ENCODE results near the gene APOA4. TPM values are rescaled to one million over a fixed set of nuclear protein-coding genes. Genes with fewer than 3 reads are reported as not detected.

Gene APOA4
- polyA plus RNA-seq, 3 donors, result not detected

- intact Hi-C loops (cut with micrococcal nuclease), result loop anchor here in 1 of 2 donors (5.0 kb wide), 1 partner anchor 458 kb away; the partner anchor contains the start of genes PCSK7 and RNF214
- WGBS (ENCODE audit: insufficient coverage), result 91% methylated on average over 4 of the region's 5 CpGs
- Histone ChIP-seq H3K4me3 (replicated peaks in 1 of 3; ENCODE audit: low read depth in 2 of 3, low read length in 3 of 3) (no peak overlapping the region), H3K9ac (ENCODE audit: insufficient read depth, low read length, poor library complexity, severe bottlenecking) (no peak overlapping the region), H3K27ac (ENCODE audit: low read depth in 1 of 2, low read length in 2 of 2) (no peak overlapping the region), H3K4me2 (replicated peaks; ENCODE audit: extremely low read depth, low read length, poor library complexity, severe bottlenecking) (no peak overlapping the region), H3K4me1 (ENCODE audit: control insufficient read depth in 1 of 2, insufficient read depth in 2 of 2, low read length in 2 of 2) (peaks cover 32 to 45% of the 10 kb centered on the region in 2 donors), H3K27me3 (ENCODE audit: control insufficient read depth in 2 of 2, insufficient read depth in 2 of 2, low read length in 2 of 2) (no peaks in the 10 kb centered on the region), H4K20me1 (ENCODE audit: insufficient read depth, low read length) (peaks cover 5% of the 10 kb centered on the region), H3K36me3 (replicated peaks in 1 of 2; ENCODE audit: control insufficient read depth in 1 of 2, insufficient read depth in 2 of 2, low read length in 2 of 2) (peaks cover 26 to 41% of the 10 kb centered on the region in 2 donors), H3K79me2 (ENCODE audit: insufficient read depth, low read length) (peaks cover 27% of the 10 kb centered on the region), H3K9me3 (replicated peaks in 1 of 2; ENCODE audit: control insufficient read depth in 1 of 2, insufficient read depth in 1 of 2, low read length in 2 of 2) (no peaks in the 10 kb centered on the region), H2AFZ (ENCODE audit: insufficient read depth, low read depth, low read length, poor library complexity, severe bottlenecking) (no peak overlapping the region)
- Mint-ChIP-seq H3K4me3 (no peak overlapping the region), H3K9me3 (no peaks in the 10 kb centered on the region), H3K27ac (peak overlapping the region in 3 of 7 donors; percentile 0 to 7 (median 7)), H3K4me1 (peaks cover 39% of the 10 kb centered on the region), H3K27me3 (ENCODE audit: low read depth in 3 of 3) (peaks cover 0 to 3% (median 0%) of the 10 kb centered on the region in 3 donors), H3K36me3 (peaks cover 35 to 41% of the 10 kb centered on the region in 2 donors)
- TF ChIP-seq CTCF (IDR thresholded peaks at IDR 0.05), result no peak
- DNase-seq, result no peak
These were observed 48.4 kb downstream of the APOA4 start for GRCh38 chr11:116774661-116775060.

- under 1% methylated on average over 13 of the region's 25 CpGs for WGBS (ENCODE audit: insufficient coverage)
- H3K9me3 Mint-ChIP-seq, result no peaks in the 10 kb centered on the region
- peaks cover 30 to 41% of the 10 kb centered on the region in 2 donors for H3K36me3 Mint-ChIP-seq
- H3K9ac ChIP-seq (ENCODE audit: insufficient read depth, low read length, poor library complexity, severe bottlenecking), result peak overlapping the region; percentile 81
- peaks cover 41% of the 10 kb centered on the region for H3K4me1 Mint-ChIP-seq
- peak overlapping the region; percentile 86 to 98 (median 93) for H3K4me3 ChIP-seq (replicated peaks in 1 of 3; ENCODE audit: low read depth in 2 of 3, low read length in 3 of 3)
- H3K4me2 ChIP-seq (replicated peaks; ENCODE audit: extremely low read depth, low read length, poor library complexity, severe bottlenecking), result peak overlapping the region; percentile 99
- H3K27ac ChIP-seq (ENCODE audit: low read depth in 1 of 2, low read length in 2 of 2), result peak overlapping the region; percentile 59 to 91
- no peaks in the 10 kb centered on the region for H3K27me3 ChIP-seq (ENCODE audit: control insufficient read depth in 2 of 2, insufficient read depth in 2 of 2, low read length in 2 of 2)
- H3K9me3 ChIP-seq (replicated peaks in 1 of 2; ENCODE audit: control insufficient read depth in 1 of 2, insufficient read depth in 1 of 2, low read length in 2 of 2), result no peaks in the 10 kb centered on the region
- peaks cover 37% of the 10 kb centered on the region for H3K79me2 ChIP-seq (ENCODE audit: insufficient read depth, low read length)
- peak overlapping the region; percentile 87 to 98 (median 94) for H3K27ac Mint-ChIP-seq
- H3K4me1 ChIP-seq (ENCODE audit: control insufficient read depth in 1 of 2, insufficient read depth in 2 of 2, low read length in 2 of 2), result peaks cover 36 to 49% of the 10 kb centered on the region in 2 donors
- no peak for TF ChIP-seq CTCF (IDR thresholded peaks at IDR 0.05)
- peak; percentile 46 to 65 (median 65) for DNase-seq
- peaks cover 14 to 40% of the 10 kb centered on the region in 2 donors for H3K36me3 ChIP-seq (replicated peaks in 1 of 2; ENCODE audit: control insufficient read depth in 1 of 2, insufficient read depth in 2 of 2, low read length in 2 of 2)
- peaks cover 12% of the 10 kb centered on the region for H4K20me1 ChIP-seq (ENCODE audit: insufficient read depth, low read length)
- intact Hi-C loops (cut with micrococcal nuclease), result loop anchor here in 1 of 2 donors (5.0 kb wide), 1 partner anchor 459 kb away; the partner anchor contains the start of genes PCSK7 and RNF214
- H3K27me3 Mint-ChIP-seq (ENCODE audit: low read depth in 3 of 3), result peaks cover 0 to 5% (median 0%) of the 10 kb centered on the region in 3 donors
- H3K4me3 Mint-ChIP-seq, result peak overlapping the region; percentile 92 to 97
- H2AFZ ChIP-seq (ENCODE audit: insufficient read depth, low read depth, low read length, poor library complexity, severe bottlenecking), result peak overlapping the region; percentile 98
These were observed 49.7 kb downstream of the APOA4 start for GRCh38 chr11:116773203-116774097.

Measured in CD14-positive monocyte (primary cell).